ENCODE measurements around the gene RWDD4. TPM values are rescaled to one million over a fixed set of nuclear protein-coding genes. Genes with fewer than 3 reads are reported as not detected.

The RWDD4 gene
- total RNA-seq, 2 donors from 2014 or later = 17.3 to 17.6 TPM

DNA sequence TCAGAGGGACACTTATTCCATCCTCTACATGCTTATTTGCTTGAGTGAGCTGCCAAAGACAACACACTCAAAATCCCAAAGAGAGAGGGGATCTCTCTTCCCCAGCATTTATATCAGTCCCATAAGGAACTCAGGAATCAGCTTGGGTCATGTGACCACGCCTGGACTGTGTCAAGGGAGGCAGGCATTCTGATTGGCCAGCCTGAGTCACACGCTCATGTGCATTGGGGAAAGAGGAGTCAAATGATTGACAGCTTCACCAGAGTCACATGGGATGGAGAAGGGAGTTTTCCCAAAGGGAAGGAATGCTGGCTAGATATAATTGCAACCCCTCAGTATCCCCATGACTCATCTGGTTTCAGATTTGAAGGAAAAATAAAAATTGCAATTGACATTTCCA lies 49.0 kb downstream of the RWDD4 start:
- ATAC-seq (no peak), DNase-seq (no peak)
- intact Hi-C loops (cut with DNase I, micrococcal nuclease) = no loop called here

DNA sequence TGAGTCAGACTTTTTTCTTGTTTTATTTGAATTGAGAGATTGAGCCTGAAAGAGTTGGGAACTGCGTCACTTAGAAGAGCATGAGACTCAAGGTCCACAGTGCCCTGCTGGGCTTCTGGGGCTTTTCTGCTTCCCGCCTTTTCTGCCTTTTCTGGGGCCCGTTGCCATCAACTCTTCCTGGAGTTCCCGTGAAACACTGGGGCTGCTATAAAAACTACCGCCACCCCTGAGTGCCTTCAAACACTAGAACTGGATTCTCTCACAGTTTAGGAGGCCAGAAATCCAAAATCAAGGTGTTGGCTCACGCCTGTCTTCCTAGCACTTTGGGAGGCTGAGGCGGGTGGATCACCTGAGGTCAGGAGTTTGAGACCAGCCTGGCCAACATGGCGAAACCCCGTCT lies 49.8 kb downstream of the RWDD4 start:
- ATAC-seq = no peak
- DNase-seq = no peak
- intact Hi-C loops (cut with DNase I, micrococcal nuclease) = no loop called here

DNA sequence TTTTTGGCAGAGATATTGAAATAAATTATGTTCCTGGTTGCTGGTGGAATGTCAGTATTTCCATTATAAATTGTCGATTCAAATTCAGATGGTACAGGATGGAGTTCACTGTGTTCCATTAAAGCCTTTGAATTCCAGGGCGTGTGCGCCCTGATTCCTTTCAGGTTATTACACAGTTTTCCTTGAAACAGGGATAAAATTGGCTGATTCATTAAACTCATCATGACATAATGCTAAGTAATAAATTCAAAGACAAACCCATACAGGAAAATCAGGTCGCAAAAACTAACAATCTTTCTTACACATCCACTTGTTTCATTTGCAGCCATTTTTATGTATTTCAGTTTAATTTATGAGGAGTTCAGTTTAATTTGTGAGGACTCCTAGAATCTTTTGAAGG lies 51.1 kb downstream of the RWDD4 start:
- DNase-seq (no peak), ATAC-seq (no peak)
- intact Hi-C loops (cut with DNase I, micrococcal nuclease) = no loop called here

DNA sequence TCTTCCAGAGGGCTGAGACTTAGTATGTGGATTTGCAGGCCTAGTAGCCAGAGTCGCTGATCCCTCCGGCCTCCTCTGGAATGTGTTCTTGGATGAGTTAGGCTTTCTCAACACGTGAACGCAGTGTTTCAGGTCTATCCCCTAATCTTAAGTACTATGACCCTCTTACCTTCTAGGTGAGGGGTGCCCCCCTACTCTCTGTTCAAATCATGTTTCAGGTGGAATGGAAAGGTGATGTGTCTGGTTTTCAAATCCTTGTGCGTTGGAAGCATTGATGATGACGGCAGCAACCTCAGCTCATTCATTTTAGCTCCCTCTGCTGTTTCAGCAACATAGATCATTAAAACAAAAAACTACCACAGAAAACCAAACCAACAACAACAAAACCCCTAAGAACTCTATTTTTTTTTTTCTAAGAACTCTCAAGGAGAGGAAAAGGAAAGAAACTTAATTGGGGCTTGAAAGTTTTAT lies 56.4 kb downstream of the RWDD4 start:
- ATAC-seq = no peak

DNA sequence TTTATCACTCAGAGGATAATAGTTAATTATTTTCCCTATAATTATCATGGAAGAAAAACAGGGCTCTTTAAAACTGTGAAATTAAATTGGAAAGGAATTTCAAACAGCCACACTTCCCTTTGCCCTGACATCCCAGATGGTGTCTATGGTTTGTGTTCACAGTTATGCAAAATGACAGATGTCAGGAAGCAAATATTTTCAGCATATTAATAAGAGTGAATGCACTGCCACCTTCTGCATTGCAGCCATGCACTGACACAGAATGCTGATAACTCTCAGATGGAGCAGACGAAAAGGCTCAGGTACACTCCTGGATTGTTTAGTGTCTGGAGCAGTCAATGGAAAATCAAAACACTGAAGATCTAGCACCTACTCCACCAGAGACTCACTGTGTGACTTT lies 57.6 kb downstream of the RWDD4 start:
- DNase-seq (no peak), ATAC-seq (no peak)
- intact Hi-C loops (cut with DNase I, micrococcal nuclease) = no loop called here

More for the DNA sequence above, 56.4 kb downstream of the RWDD4 start:
- intact Hi-C loops (cut with DNase I, micrococcal nuclease) = no loop called here
- no peak for DNase-seq

DNA sequence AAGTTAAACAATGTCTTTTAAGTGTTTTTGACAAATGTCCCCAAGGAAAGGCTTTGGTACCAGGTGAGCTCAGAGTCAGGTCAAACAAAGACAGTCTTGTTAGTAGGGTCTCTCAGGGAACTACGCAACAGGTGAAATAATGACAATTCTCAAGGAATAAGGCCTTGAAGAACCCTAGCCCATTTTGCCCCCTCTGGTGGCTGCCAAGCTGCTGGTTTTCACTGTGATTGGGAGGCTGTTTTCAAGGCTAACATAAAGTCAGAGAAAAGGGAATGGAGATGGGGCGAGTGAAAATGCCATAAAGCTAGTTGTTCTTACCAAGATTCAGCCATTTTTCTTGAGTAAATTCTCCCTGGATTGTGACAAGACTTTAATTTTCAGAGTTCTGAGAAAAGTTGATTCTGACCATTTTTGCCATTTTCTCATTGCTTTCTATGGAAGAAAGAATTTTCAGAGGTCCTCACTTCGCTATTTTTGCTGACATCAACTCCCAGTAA lies 58.7 kb downstream of the RWDD4 start:
- ATAC-seq (no peak), DNase-seq (peak in 1 of 2 donors; percentile 9)
- intact Hi-C loops (cut with DNase I, micrococcal nuclease) = no loop called here

DNA sequence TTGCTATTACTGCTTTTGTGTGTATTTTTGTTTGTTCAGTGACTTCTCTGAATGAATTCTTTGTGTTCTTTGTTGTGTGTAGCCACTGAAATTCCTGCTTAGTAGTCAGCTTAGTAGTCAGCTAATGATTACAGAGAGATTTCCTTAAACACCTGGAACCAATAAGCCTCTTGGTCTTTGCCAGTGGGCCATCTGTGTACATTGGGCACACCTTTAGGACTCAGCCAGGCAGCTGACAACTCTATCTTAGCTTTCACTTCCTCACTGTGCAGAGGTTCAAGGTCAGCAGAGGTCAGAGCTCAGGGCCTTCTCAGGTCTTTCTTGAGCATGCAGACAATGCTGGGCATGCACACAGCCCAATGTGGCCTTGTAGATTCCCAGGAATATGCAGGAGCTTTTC lies 59.3 kb downstream of the RWDD4 start:
- peak; percentile 36 for ATAC-seq

DNA sequence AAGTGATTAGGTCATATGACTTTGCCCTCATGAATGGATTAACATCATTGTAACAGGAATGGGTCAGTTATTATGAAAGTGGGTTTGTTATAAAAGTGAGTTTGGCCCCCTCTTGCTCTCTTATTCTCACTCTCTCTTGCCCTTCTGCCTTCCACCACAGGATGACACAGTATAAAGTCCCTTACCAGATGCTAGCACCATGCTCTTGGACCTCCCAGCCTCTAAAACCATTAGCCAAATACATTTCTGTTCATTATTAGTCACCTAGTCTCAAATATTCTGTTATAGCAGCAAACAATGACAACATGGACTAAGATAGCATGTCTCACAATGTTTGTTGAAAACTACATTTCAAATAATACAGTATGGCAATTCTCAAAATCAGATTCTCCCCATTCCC lies 59.7 kb downstream of the RWDD4 start:
- DNase-seq (no peak), ATAC-seq (no peak)
- intact Hi-C loops (cut with DNase I, micrococcal nuclease) = loop anchor here in 1 of 2 donors (10.0 kb wide), 1 partner anchor 124 kb away; no protein-coding TSS in a partner anchor

More for the DNA sequence above, 59.3 kb downstream of the RWDD4 start:
- DNase-seq = no peak
- intact Hi-C loops (cut with DNase I, micrococcal nuclease) = loop anchor here in 1 of 2 donors (10.0 kb wide), 1 partner anchor 125 kb away; no protein-coding TSS in a partner anchor

DNA sequence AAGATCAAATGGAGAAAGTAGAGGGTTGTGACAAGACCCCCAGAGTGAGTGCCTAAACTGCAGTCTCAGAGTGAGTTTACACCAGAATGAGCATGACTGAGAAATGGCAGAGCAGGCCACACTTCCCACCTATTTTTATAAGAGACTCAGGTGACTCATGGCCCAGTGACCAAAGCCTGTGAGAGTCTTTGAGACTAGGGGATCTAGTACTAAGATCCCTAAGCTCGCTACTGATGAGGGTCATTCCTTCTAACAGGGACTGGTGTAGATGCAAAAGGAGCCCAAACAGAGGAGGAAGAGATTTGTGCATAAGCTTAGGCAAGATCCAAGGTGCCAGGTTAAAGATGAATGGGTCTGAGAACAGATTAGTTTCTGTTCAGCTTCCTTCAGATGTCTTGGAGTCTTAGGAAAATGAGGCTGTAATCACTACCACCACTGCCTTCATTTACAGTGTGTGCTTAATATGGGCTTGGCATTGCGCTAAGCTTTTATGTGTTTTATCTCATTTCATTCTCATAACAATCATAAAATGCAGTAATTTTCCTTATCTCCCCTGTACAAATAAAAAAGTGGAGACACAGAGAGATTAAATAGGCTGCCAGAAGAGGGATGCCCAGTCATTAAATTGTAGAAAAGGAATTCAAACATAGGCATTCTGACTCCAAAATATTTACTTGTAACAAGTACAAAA lies 62.8 kb downstream of the RWDD4 start:
- ATAC-seq = peak; percentile 95
- intact Hi-C loops (cut with DNase I, micrococcal nuclease) = loop anchor here in 1 of 2 donors (10.0 kb wide), 1 partner anchor 121 kb away; no protein-coding TSS in a partner anchor
- DNase-seq = no peak

DNA sequence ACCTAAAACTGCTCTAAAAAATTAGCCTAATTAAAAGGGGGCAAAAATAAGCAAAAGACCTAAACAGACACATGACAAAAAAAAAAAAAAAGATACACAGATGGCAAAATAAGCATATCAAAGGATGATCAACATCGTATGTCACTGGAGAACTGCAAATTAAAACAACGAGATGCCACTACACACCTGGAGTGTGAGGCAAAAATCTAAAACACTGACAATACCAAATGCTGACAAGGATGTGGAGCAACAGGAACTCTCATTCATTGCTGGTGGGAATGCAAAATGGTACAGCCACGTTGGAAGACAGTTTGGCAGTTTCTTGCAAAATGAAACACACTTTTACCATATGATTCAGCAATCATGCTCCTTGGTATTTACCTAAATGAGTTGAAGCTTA lies 64.2 kb downstream of the RWDD4 start:
- DNase-seq (no peak), ATAC-seq (no peak)
- intact Hi-C loops (cut with DNase I, micrococcal nuclease) = loop anchor here in 1 of 2 donors (10.0 kb wide), 1 partner anchor 120 kb away; no protein-coding TSS in a partner anchor

DNA sequence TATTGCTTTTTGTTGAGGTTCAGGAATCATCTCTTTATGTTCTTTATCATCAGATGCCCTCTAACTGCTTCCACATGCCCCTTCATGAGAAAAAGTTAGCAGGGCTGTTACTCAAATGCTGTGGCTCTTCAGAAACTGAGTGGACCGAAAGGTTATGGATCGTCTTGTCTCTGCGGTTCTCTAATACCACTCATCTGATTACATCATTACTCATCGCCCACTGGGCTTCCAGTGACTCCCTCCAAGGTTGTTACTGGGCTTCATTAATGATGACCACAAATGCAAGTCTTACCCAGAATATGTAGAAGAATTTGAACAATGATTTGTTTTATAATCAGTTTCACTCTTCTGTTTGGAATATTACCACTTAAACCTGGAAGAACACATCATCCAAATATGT lies 67.7 kb downstream of the RWDD4 start:
- intact Hi-C loops (cut with DNase I, micrococcal nuclease) = loop anchor here in 1 of 2 donors (10.0 kb wide), 1 partner anchor 116 kb away; no protein-coding TSS in a partner anchor
- DNase-seq (no peak), ATAC-seq (no peak)

Other genes with a start within 250 kb of the RWDD4 start
- 10 to 100 TPM; 13.7 to 23.1 TPM for gene CDKN2AIP, start 214.5 kb downstream of the RWDD4 start, total RNA-seq
- 10 to 100 TPM; 13.0 to 14.7 TPM for gene ING2, start 154.1 kb downstream of the RWDD4 start, total RNA-seq
- 10 to 100 TPM; 29.9 to 32.2 TPM for gene TRAPPC11, start 108 bp upstream of the RWDD4 start, total RNA-seq
- 1 to 10 TPM; 1.8 to 2.7 TPM for gene STOX2, start 246.1 kb upstream of the RWDD4 start, total RNA-seq